IMR-90 (cell line): Measurements from ENCODE around the gene NMRK1. TPM values are rescaled to one million over a fixed set of nuclear protein-coding genes. Genes with fewer than 3 reads are reported as not detected.
A peak's percentile ranks its signal among the peaks of the same experiment; 100 is the strongest.

Experiments used
- ATAC-seq: fragments of 200-7000 bp; cut with Tn5 transposase; 2 replicates; pipeline ENCODE4 v1.9.1; 2020; ENCODE audit warnings: low read depth, mild to moderate bottlenecking, moderate library complexity
- BruUV-seq: library from RNA; stranded (reverse); fragments of 400-500 nt; replicated peaks from 2 replicates; lab custom pipeline; 2021; lab: Mats Ljungman, UMichigan
- CTCF ChIA-PET: fragments of 300-600 bp; formaldehyde crosslinking; extraction: SDS; loops from one replicate; lab custom pipeline; 2021; ENCODE audit warnings: antibody characterized with exemption; lab: Yijun Ruan, JAX
- POLR2A ChIA-PET: fragments of 300-600 bp; sonication (Branson Sonifier 250); formaldehyde crosslinking; loops from one replicate; lab custom pipeline; 2022; ENCODE audit warnings: antibody characterized with exemption; ENCODE audit not compliant: unreplicated experiment; lab: Charles Lee
- DNase-seq: peaks from one replicate; pipeline ENCODE4 v3.0.0; 2013
- H2AFZ ChIP-seq: replicated peaks from 2 replicates; pipeline ENCODE3; 2013; ENCODE audit warnings: low read length, mild to moderate bottlenecking; ENCODE audit not compliant: poor library complexity
- H2AK5ac ChIP-seq: 2 replicates; pipeline ENCODE4 v1.6.1; 2013; ENCODE audit warnings: low read depth, low read length, inconsistent platforms
- H2AK9ac ChIP-seq: replicated peaks from 2 replicates; pipeline ENCODE3; 2013; ENCODE audit warnings: mild to moderate bottlenecking, low read depth, low read length, moderate library complexity; ENCODE audit not compliant: poor library complexity
- H2BK120ac ChIP-seq: 2 replicates; pipeline ENCODE4 v1.6.1; 2013; ENCODE audit warnings: low read depth, low read length, inconsistent platforms
- H2BK15ac ChIP-seq: 3 replicates; pipeline ENCODE4 v1.6.1; 2013; ENCODE audit warnings: low read depth, low read length, inconsistent platforms
- H2BK20ac ChIP-seq: 2 replicates; pipeline ENCODE4 v1.6.1; 2013; ENCODE audit warnings: low read depth, mild to moderate bottlenecking, inconsistent platforms, low read length, moderate library complexity
- H2BK5ac ChIP-seq: 2 replicates; pipeline ENCODE4 v1.6.1; 2013; ENCODE audit warnings: mild to moderate bottlenecking, low read depth, low read length, inconsistent platforms; ENCODE audit not compliant: poor library complexity, severe bottlenecking
- H3K14ac ChIP-seq: replicated peaks from 2 replicates; pipeline ENCODE4 v1.6.1; 2013; ENCODE audit warnings: low read depth, low read length, inconsistent platforms
- H3K18ac ChIP-seq: 2 replicates; pipeline ENCODE4 v1.6.1; 2013; ENCODE audit warnings: low read depth, low read length, control low read depth
- H3K23ac ChIP-seq: 2 replicates; pipeline ENCODE4 v1.6.1; 2013; ENCODE audit warnings: low read depth, low read length, inconsistent platforms
- H3K27ac ChIP-seq: 2 replicates; pipeline ENCODE4 v1.5.1; 2013; ENCODE audit warnings: mild to moderate bottlenecking, control low read depth, low read length; ENCODE audit not compliant: insufficient read depth
- H3K27me3 ChIP-seq: 2 replicates; pipeline ENCODE4 v1.6.1; 2013; ENCODE audit warnings: low read length; ENCODE audit not compliant: control insufficient read depth, insufficient read depth
- H3K36me3 ChIP-seq: 2 replicates; pipeline ENCODE4 v1.6.1; 2013; ENCODE audit warnings: low read length, mixed read lengths; ENCODE audit not compliant: control insufficient read depth, insufficient read depth
- H3K4ac ChIP-seq: 2 replicates; pipeline ENCODE4 v1.6.1; 2013; ENCODE audit warnings: low read depth, low read length, inconsistent platforms
- H3K4me1 ChIP-seq: 2 replicates; pipeline ENCODE4 v1.6.1; 2013; ENCODE audit warnings: low read length, mixed read lengths; ENCODE audit not compliant: control insufficient read depth, insufficient read depth
- H3K4me2 ChIP-seq: 2 replicates; pipeline ENCODE4 v1.6.1; 2013; ENCODE audit warnings: low read depth, mild to moderate bottlenecking, control low read depth, low read length, moderate library complexity
- H3K4me3 ChIP-seq: 2 replicates; pipeline ENCODE4 v1.5.1; 2013; ENCODE audit warnings: low read depth, mild to moderate bottlenecking, control low read depth, low read length, moderate library complexity; ENCODE audit not compliant: insufficient read depth
- H3K56ac ChIP-seq: 2 replicates; pipeline ENCODE4 v1.6.1; 2013; ENCODE audit warnings: low read length, inconsistent platforms; ENCODE audit not compliant: insufficient read depth; ENCODE audit errors: extremely low read depth
- H3K79me1 ChIP-seq, 2 experiments: 2 replicates each; pipeline ENCODE4 v1.6.1; 2013; ENCODE audit warnings: low read length in 2 of 2, inconsistent platforms in 1 of 2, low read depth in 1 of 2
- H3K9ac ChIP-seq: 2 replicates; pipeline ENCODE4 v1.6.1; 2013; ENCODE audit warnings: low read depth, low read length, control low read depth
- H3K9me1 ChIP-seq: 2 replicates; pipeline ENCODE4 v1.6.1; 2013; ENCODE audit warnings: low read length, inconsistent platforms; ENCODE audit not compliant: insufficient read depth
- H3K9me3 ChIP-seq: 2 replicates; pipeline ENCODE4 v1.6.1; 2013; ENCODE audit warnings: low read length; ENCODE audit not compliant: control insufficient read depth, insufficient read depth
- H4K20me1 ChIP-seq: 2 replicates; pipeline ENCODE4 v1.6.1; 2013; ENCODE audit warnings: low read length, inconsistent platforms; ENCODE audit not compliant: insufficient read depth
- H4K5ac ChIP-seq: 2 replicates; pipeline ENCODE4 v1.6.1; 2013; ENCODE audit warnings: mild to moderate bottlenecking, low read depth, low read length, control low read depth
- H4K8ac ChIP-seq, 2 experiments: 2 replicates each; pipeline ENCODE4 v1.6.1; 2013; ENCODE audit warnings: low read depth in 2 of 2, low read length in 2 of 2, control low read depth in 1 of 2, inconsistent platforms in 1 of 2
- H4K91ac ChIP-seq: 2 replicates; pipeline ENCODE4 v1.6.1; 2013; ENCODE audit warnings: low read depth, low read length, inconsistent platforms; ENCODE audit not compliant: insufficient read depth
- BHLHE40 ChIP-seq: fragments of 150-350 bp; IDR thresholded peaks from 2 replicates; pipeline ENCODE4 v1.6.1; 2016; ENCODE audit warnings: mild to moderate bottlenecking, low read depth, low read length
- POLR2A ChIP-seq: IDR thresholded peaks from 2 replicates; pipeline ENCODE4 v1.6.1; 2012; ENCODE audit warnings: mild to moderate bottlenecking, low read depth, low read length
- RFX5 ChIP-seq: IDR thresholded peaks from 2 replicates; pipeline ENCODE4 v1.8.0; 2012; ENCODE audit warnings: low read depth, mild to moderate bottlenecking, low read length, moderate library complexity
- WGBS, 2 experiments: methylation state at CpG; one replicate each; pipeline versions ENCODE4 v1.1.5 to v1.1.7; 2013; ENCODE audit warnings: missing lambda C conversion rate in 2 of 2; ENCODE audit not compliant: insufficient read length in 1 of 2; ENCODE audit errors: extremely low coverage in 2 of 2; 5-methylcytosine and 5-hydroxymethylcytosine counted together
- dilution Hi-C: fragments of 300-500 bp; cut with HindIII; formaldehyde crosslinking; loops from one replicate; pipeline ENCODE4 v1.14.3; 2018; ENCODE audit warnings: low sequenced_read_pairs; ENCODE audit not compliant: unreplicated experiment
- in situ Hi-C: fragments of 300-500 bp; cut with MboI; formaldehyde crosslinking; loops from 3 replicates; pipeline ENCODE4 v1.14.3; 2019; ENCODE audit warnings: low sequenced_read_pairs, inconsistent platforms, mixed read lengths
- intact Hi-C: fragments of 100-400 bp; cut with micrococcal nuclease; formaldehyde crosslinking; loops from 2 replicates; pipeline ENCODE4 v1.10.0; 2022
- polyA plus RNA-seq, 3 experiments: library from polyadenylated mRNA; depleted of rRNA; stranded (reverse); fragments of >200 nt; gene quantifications; 2 replicates each; pipeline ENCODE4 v1.2.3, GENCODE V29; 2012; ENCODE audit warnings: low replicate concordance in 1 of 3
- total RNA-seq: library from RNA; depleted of rRNA; stranded (reverse); fragments of >200 nt; gene quantifications from 2 replicates; pipeline ENCODE4 v1.2.3, GENCODE V29; 2012

Gene NMRK1
- total and polyA plus RNA-seq, 2 of the 4 experiments (the other 2 are of a cell fraction), result 5.7 to 5.9 TPM

DNA sequence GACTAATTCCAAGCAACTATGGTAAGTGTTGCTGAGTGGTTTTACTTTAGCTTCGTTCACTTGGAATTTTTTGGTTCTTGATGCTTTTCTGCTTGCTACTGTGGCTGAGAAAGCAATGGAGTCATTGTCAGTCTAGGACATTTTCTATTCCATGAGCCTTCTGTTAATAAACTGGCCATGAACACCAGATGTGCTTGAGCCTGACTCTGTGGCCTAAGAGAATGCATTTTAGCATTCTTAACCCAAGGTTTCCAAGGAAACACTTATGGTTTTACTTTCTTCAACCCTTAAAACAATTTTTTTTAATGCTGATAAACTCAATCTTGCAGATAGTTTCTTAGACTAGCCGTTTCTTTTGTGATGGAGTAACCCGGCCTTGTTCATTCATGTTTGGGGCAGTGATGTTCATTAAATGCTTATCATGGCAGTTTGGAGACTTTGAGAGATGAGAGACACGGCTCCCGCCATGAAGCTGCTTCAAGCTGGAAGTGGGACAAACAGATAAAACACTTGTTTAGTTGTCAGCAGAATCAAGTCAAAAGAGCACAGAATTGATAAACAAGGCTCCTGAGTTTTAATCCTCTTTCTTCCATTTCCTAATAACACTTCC lies 42.8 kb upstream of the NMRK1 start:
- no peaks in the 10 kb centered on the region for H3K9me3 ChIP-seq
- TF ChIP-seq RFX5 (no peak), BHLHE40 (no peak), POLR2A (no peak)
- no peak overlapping the region for H4K8ac ChIP-seq
- intact Hi-C loops (no loop called here), dilution Hi-C loops (no loop called here), in situ Hi-C loops (no loop called here)
- no peak overlapping the region for H2BK15ac ChIP-seq
- peak overlapping the region; percentile 46 for H3K4me2 ChIP-seq
- H2AK9ac ChIP-seq, result no peak overlapping the region
- peaks cover 2% of the 10 kb centered on the region for H3K4me1 ChIP-seq
- peak; percentile 79 for ATAC-seq
- no CpG with 5 or more reads among the region's 5 CpGs for WGBS, 2 experiments
- no peak overlapping the region for H3K23ac ChIP-seq
- peaks cover 0 to 8% of the 10 kb centered on the region in 2 experiments; a peak in 2 of 4 replicates for H3K79me1 ChIP-seq
- H3K56ac ChIP-seq, result no peak overlapping the region
- H2AK5ac ChIP-seq, result no peak overlapping the region; the same call in 1 of the 2 replicates
- H2BK120ac ChIP-seq, result no peak overlapping the region
- no peaks in the 10 kb centered on the region; the same call in 1 of the 2 replicates for H4K20me1 ChIP-seq
- no peak overlapping the region for H3K18ac ChIP-seq
- peaks cover 2% of the 10 kb centered on the region; the same call in 1 of the 2 replicates for H3K36me3 ChIP-seq
- H4K5ac ChIP-seq, result no peak overlapping the region
- H3K9me1 ChIP-seq, result peaks cover 9% of the 10 kb centered on the region; the same call in 1 of the 2 replicates
- H3K9ac ChIP-seq, result no peak overlapping the region
- H2BK5ac ChIP-seq, result no peak overlapping the region
- H3K27ac ChIP-seq, result no peak overlapping the region
- CTCF ChIA-PET, result no interaction called here
- no peak overlapping the region for H2BK20ac ChIP-seq
- H2AFZ ChIP-seq, result no peak overlapping the region
- H3K4me3 ChIP-seq, result no peak overlapping the region
- no peak overlapping the region for H3K14ac ChIP-seq
- DNase-seq, result peak; percentile 66
- no peak overlapping the region for H3K4ac ChIP-seq
- no peaks in the 10 kb centered on the region for H3K27me3 ChIP-seq
- BruUV-seq, result no TSS peak
- POLR2A ChIA-PET, result no interaction called here
- H4K91ac ChIP-seq, result no peak overlapping the region
